Umbilical cord (tissue), 2 donors: ENCODE results near the gene HOMER1. TPM values are rescaled to one million over a fixed set of nuclear protein-coding genes. Genes with fewer than 3 reads are reported as not detected.

Experiments used
- DNase-seq: peaks from one replicate; pipeline ENCODE4 v3.0.0-alpha.2; 2015; ENCODE audit warnings: low spot score
- total RNA-seq: library from RNA; depleted of rRNA; stranded (reverse); fragments of >200 nt; gene quantifications from one replicate; pipeline ENCODE4 v1.2.3, GENCODE V29; 2014; ENCODE audit warnings: low replicate concordance; ENCODE audit not compliant: insufficient read depth

The HOMER1 gene
- total RNA-seq, 1 donor from 2014 or later: 13.2 TPM

GRCh38 chr5:79489773-79490172 lies 24.2 kb downstream of the HOMER1 start:
- no peak for DNase-seq

- DNase-seq: no peak
These were observed 25.2 kb downstream of the HOMER1 start for GRCh38 chr5:79488775-79489174.

- peak; percentile 22 for DNase-seq
These were observed 25.9 kb downstream of the HOMER1 start for GRCh38 chr5:79488058-79488457.

- no peak for DNase-seq
These were observed 26.7 kb downstream of the HOMER1 start for GRCh38 chr5:79487251-79487650.

- no peak for DNase-seq
These were observed 27.8 kb downstream of the HOMER1 start for GRCh38 chr5:79486116-79486515.

- no peak for DNase-seq
These were observed 29.2 kb downstream of the HOMER1 start for GRCh38 chr5:79484731-79485130.

- no peak for DNase-seq
These were observed 32.4 kb downstream of the HOMER1 start for GRCh38 chr5:79481574-79481973.

GRCh38 chr5:79480991-79481390 lies 32.9 kb downstream of the HOMER1 start:
- DNase-seq: no peak

- no peak for DNase-seq
These were observed 38.8 kb downstream of the HOMER1 start for GRCh38 chr5:79475152-79475466.

- DNase-seq: no peak
These were observed 39.4 kb downstream of the HOMER1 start for GRCh38 chr5:79474367-79475151.

- no peak for DNase-seq
These were observed 42.4 kb downstream of the HOMER1 start for GRCh38 chr5:79471556-79471955.

- DNase-seq: peak; percentile 31
These were observed 49.1 kb downstream of the HOMER1 start for GRCh38 chr5:79464695-79465332.

- no peak for DNase-seq
These were observed 49.7 kb downstream of the HOMER1 start for GRCh38 chr5:79464278-79464677.

- peak; percentile 7 for DNase-seq
These were observed 54.3 kb downstream of the HOMER1 start for GRCh38 chr5:79459626-79460025.

- DNase-seq: no peak
These were observed 56.9 kb downstream of the HOMER1 start for GRCh38 chr5:79456890-79457583.

- no peak for DNase-seq
These were observed 57.5 kb downstream of the HOMER1 start for GRCh38 chr5:79456400-79456799.

- DNase-seq: no peak
These were observed 59.9 kb downstream of the HOMER1 start for GRCh38 chr5:79454043-79454442.

GRCh38 chr5:79448336-79448735 lies 65.6 kb downstream of the HOMER1 start:
- peak; percentile 8 for DNase-seq

- no peak for DNase-seq
These were observed 77.1 kb downstream of the HOMER1 start for GRCh38 chr5:79436821-79437220.

GRCh38 chr5:79436224-79436623 lies 77.7 kb downstream of the HOMER1 start:
- no peak for DNase-seq

- no peak for DNase-seq
These were observed 83.7 kb downstream of the HOMER1 start for GRCh38 chr5:79430196-79430595.

GRCh38 chr5:79423296-79423695 lies 90.6 kb downstream of the HOMER1 start:
- DNase-seq: no peak

- DNase-seq: no peak
These were observed 93.7 kb downstream of the HOMER1 start for GRCh38 chr5:79420248-79420647.
